Measurements from ENCODE around the gene SLC6A6. TPM values are rescaled to one million over a fixed set of nuclear protein-coding genes. Genes with fewer than 3 reads are reported as not detected.
A peak's percentile ranks its signal among the peaks of the same experiment; 100 is the strongest.

SLC6A6 gene
- total RNA-seq, 2 donors from 2014 or later: 52.7 to 71.9 TPM

GRCh38 chr3:14525685-14526631 is 123.6 kb downstream of the SLC6A6 start:
- H3K36me3 Mint-ChIP-seq: no peaks in the 10 kb centered on the region
- H3K9me3 Mint-ChIP-seq: no peaks in the 10 kb centered on the region
- DNase-seq (ENCODE audit: low spot score in 2 of 2) (peak in 1 of 2 donors; percentile 13), ATAC-seq (peak in 1 of 2 donors; percentile 24)
- no peak overlapping the region for H3K27ac Mint-ChIP-seq

GRCh38 chr3:14528081-14528480 is 125.7 kb downstream of the SLC6A6 start:
- DNase-seq (ENCODE audit: low spot score in 2 of 2) (no peak), ATAC-seq (no peak)
- Mint-ChIP-seq H3K9me3 (no peaks in the 10 kb centered on the region), H3K36me3 (no peaks in the 10 kb centered on the region), H3K27ac (no peak overlapping the region)

DNA sequence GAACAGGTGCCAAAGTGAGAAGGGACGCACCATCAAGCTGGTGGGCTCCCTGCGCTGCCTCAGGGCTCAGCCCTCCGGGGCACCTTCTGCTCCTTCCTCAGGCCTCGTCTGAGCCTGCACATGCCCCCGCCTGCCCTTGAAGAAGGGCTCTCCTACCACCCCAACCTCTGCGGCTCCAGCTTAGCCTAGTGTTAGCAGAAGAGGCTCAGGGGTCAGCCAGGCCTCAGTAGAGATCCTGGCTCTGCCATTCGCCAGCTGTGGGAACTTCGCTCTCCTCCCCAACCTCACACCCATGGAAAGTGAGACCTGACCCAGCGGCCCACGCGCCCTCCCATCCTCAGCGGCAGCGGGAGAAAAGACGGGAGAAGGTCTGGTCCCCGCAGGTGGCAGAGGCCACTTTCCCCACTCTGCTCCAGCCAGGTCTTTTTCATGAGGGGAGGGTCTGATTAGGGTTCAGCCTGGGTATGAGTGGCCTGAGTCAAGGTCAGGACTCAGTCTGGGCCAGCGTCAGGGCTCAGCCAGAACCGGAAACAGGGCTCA is 129.5 kb downstream of the SLC6A6 start:
- Mint-ChIP-seq H3K36me3 (no peaks in the 10 kb centered on the region), H3K9me3 (no peaks in the 10 kb centered on the region), H3K27ac (no peak overlapping the region)
- no peak for ATAC-seq
- no peak for DNase-seq (ENCODE audit: low spot score in 2 of 2)

GRCh38 chr3:14532691-14533456 is 130.5 kb downstream of the SLC6A6 start:
- ATAC-seq: no peak
- no peak overlapping the region for H3K27ac Mint-ChIP-seq
- no peaks in the 10 kb centered on the region for H3K36me3 Mint-ChIP-seq
- no peaks in the 10 kb centered on the region for H3K9me3 Mint-ChIP-seq
- no peak for DNase-seq (ENCODE audit: low spot score in 2 of 2)

DNA sequence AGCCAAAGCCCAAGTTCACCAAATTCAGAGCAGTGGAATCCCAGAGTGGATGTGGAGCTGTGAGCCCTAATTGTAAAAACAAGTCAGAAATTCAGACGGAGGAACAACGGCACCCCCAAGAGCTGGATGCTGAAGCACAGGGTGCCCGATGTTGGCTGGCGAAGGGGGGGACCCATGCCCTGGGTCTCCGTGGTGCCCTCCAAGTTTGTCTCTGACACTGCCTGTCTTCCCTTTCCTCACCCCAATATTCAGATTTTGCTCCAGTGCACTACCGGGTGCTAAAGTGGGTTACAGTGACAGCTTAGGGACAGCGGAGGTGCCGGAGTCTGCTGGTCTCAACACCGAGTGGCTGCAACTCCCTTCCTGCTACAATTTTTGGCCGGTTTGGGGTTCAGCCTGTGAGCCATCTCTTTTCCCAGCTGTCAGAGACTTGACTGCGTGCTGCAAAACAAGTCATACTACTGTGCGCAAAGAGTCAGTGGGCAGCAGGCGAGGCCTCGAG is 131.1 kb downstream of the SLC6A6 start:
- DNase-seq (ENCODE audit: low spot score in 2 of 2) (no peak), ATAC-seq (no peak)
- no peaks in the 10 kb centered on the region for H3K9me3 Mint-ChIP-seq
- H3K27ac Mint-ChIP-seq: no peak overlapping the region
- no peaks in the 10 kb centered on the region for H3K36me3 Mint-ChIP-seq

GRCh38 chr3:14534516-14535191 is 132.2 kb downstream of the SLC6A6 start:
- Mint-ChIP-seq H3K27ac (no peak overlapping the region), H3K9me3 (no peaks in the 10 kb centered on the region), H3K36me3 (no peaks in the 10 kb centered on the region)
- no peak for ATAC-seq
- no peak for DNase-seq (ENCODE audit: low spot score in 2 of 2)

DNA sequence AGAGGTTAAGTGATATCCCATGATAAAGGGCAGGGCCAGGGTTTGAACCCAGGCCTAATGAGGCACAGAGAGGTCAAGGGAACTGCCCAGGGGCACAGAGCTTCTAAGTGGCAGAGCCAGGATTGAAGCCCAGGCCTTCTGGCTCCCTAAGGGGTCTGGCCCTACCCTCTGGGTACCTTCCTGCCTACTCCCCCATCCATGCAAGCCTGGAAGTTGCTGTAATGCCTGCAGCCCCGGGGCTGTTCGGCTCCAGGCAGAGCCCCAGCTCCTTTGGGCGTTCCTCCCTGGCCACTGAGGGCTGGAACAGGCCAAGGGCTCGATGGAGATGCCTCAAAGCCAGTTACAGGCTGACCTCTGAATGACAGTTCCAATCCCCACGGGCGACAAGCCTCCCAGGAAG is 133.2 kb downstream of the SLC6A6 start:
- Mint-ChIP-seq H3K36me3 (no peaks in the 10 kb centered on the region), H3K27ac (no peak overlapping the region), H3K9me3 (no peaks in the 10 kb centered on the region)
- DNase-seq (ENCODE audit: low spot score in 2 of 2) (no peak), ATAC-seq (no peak)

GRCh38 chr3:14536055-14536815 is 133.8 kb downstream of the SLC6A6 start:
- Mint-ChIP-seq H3K36me3 (no peaks in the 10 kb centered on the region), H3K27ac (no peak overlapping the region), H3K9me3 (no peaks in the 10 kb centered on the region)
- DNase-seq (ENCODE audit: low spot score in 2 of 2): no peak
- no peak for ATAC-seq

DNA sequence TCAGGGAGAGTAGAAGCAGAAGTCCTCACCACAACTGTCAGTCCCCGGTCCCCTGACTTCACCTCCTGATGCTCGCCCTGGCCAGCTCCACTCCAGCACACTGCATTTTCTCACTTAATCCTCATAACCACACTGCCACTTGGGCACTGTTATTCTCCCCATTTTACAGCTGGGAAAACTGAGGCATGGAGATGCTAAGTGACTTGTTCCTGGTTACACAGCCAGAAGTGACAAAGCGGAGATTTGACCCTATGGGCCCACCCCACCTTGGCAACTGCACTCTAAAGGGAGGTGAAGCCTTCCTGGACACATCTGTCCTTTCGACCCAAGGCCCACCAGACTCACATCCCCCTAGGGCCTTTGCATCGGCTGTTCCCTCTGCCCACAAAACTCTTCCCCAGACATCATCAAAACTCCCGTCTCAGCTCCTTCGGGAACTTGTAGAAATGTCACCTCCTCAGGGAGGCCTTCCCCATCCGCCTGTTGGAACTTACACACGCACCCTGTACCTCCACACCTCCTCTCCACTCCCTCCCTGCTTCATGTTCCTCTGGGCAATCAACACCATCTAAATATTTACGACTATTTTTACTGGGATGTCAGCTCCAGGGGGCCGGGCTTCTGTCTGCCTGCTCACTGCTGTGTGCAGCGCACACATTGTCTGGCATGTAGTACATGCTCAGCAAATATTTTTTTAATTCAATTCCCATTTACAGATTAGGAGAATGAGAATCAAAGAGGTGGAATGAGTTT is 134.6 kb downstream of the SLC6A6 start:
- ATAC-seq (no peak), DNase-seq (ENCODE audit: low spot score in 2 of 2) (no peak)
- Mint-ChIP-seq H3K27ac (peak overlapping the region in 1 of 2 donors; percentile 19), H3K9me3 (no peaks in the 10 kb centered on the region), H3K36me3 (no peaks in the 10 kb centered on the region)

GRCh38 chr3:14537590-14538450 is 135.4 kb downstream of the SLC6A6 start:
- DNase-seq (ENCODE audit: low spot score in 2 of 2): no peak

DNA sequence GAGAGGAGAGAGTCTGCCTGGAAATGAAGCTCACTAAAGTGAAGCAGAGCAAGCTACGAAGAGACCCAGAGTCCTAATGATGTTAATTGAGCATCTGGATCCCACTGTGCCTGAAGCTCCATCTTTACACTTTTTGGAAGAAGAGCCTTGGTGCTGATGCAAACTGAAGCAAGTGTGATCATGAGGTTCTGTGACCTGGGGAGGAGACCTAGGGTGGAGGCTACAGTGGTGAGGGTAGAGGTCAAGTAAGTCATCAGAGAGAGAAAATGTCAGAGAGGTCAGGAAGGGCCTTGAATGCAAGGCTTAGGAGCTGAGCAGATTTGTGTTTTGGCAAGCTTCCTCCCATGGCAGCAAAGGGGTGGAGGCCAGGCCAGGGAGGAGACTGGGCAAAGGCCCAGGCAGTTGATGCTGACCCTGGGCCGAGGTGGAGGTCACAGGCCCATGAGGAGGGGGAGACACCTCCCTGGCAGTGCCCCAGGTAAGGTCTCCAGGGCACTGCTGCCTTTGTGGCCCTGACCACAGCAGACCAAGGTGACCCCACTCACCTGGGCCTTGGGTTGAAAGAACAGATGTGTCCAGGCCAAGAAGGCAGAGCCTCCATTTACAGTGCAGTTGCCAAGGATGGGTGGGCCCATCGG is 136.2 kb downstream of the SLC6A6 start:
- DNase-seq (ENCODE audit: low spot score in 2 of 2): no peak
- H3K36me3 Mint-ChIP-seq: no peaks in the 10 kb centered on the region
- ATAC-seq: no peak
- H3K9me3 Mint-ChIP-seq: no peaks in the 10 kb centered on the region
- no peak overlapping the region for H3K27ac Mint-ChIP-seq

More at GRCh38 chr3:14537590-14538450, 135.4 kb downstream of the SLC6A6 start:
- no peaks in the 10 kb centered on the region for H3K9me3 Mint-ChIP-seq
- no peak overlapping the region for H3K27ac Mint-ChIP-seq
- no peak for ATAC-seq
- no peaks in the 10 kb centered on the region for H3K36me3 Mint-ChIP-seq
